WTC11 (cell line): ENCODE measurements around the gene EMD. TPM values are rescaled to one million over a fixed set of nuclear protein-coding genes. Genes with fewer than 3 reads are reported as not detected.

Experiments used
- total RNA-seq: library from RNA; stranded (reverse); gene quantifications from 3 replicates; pipeline ENCODE4 v1.2.3, GENCODE V29; 2021

The EMD gene
- total RNA-seq, 1 experiment from 2014 or later = 78.3 TPM

Other genes with a start within 250 kb of the EMD start
- gene OPN1LW, start 235.1 kb upstream of the EMD start, total RNA-seq = not detected in 3 replicates
- not detected in 3 replicates for gene OPN1MW, start 196.7 kb upstream of the EMD start, total RNA-seq
- not detected in 3 replicates for gene OPN1MW2, start 159.5 kb upstream of the EMD start, total RNA-seq
- not detected in 3 replicates for gene OPN1MW3, start 121.7 kb upstream of the EMD start, total RNA-seq
- not detected in 3 replicates for gene TEX28, start 84.2 kb upstream of the EMD start, total RNA-seq
- 0.46 to 0.53 TPM in 2 of 3 replicates, not detected in the other for gene TKTL1, start 83.5 kb upstream of the EMD start, total RNA-seq
- gene FLNA, start 4.7 kb upstream of the EMD start, total RNA-seq = 914 to 1,017 TPM (median 992 TPM) in 3 replicates
- gene RPL10, start 19.1 kb downstream of the EMD start, total RNA-seq = 2,241 to 2,474 TPM (median 2,438 TPM) in 3 replicates
- 16.2 to 21.6 TPM (median 21.2 TPM) in 3 replicates for gene DNASE1L1, start 30.0 kb downstream of the EMD start, total RNA-seq
- gene TAFAZZIN, start 32.2 kb downstream of the EMD start, total RNA-seq = 43.5 to 48.6 TPM (median 44.5 TPM) in 3 replicates
- gene ATP6AP1, start 49.4 kb downstream of the EMD start, total RNA-seq = 43.9 to 46.0 TPM (median 44.8 TPM) in 3 replicates
- gene GDI1, start 57.9 kb downstream of the EMD start, total RNA-seq = 106 to 108 TPM (median 108 TPM) in 3 replicates
- 50.2 to 51.8 TPM (median 51.1 TPM) in 3 replicates for gene FAM50A, start 64.8 kb downstream of the EMD start, total RNA-seq
- 26.6 to 33.1 TPM (median 31.4 TPM) in 3 replicates for gene PLXNA3, start 79.0 kb downstream of the EMD start, total RNA-seq
- gene LAGE3, start 100.0 kb downstream of the EMD start, total RNA-seq = 46.1 to 52.1 TPM (median 50.2 TPM) in 3 replicates
- gene UBL4A, start 107.3 kb downstream of the EMD start, total RNA-seq = 34.0 to 34.7 TPM (median 34.1 TPM) in 3 replicates
- 8.7 to 9.8 TPM (median 9.6 TPM) in 3 replicates for gene SLC10A3, start 111.3 kb downstream of the EMD start, total RNA-seq
- 23.5 to 26.5 TPM (median 25.0 TPM) in 3 replicates for gene FAM3A, start 136.9 kb downstream of the EMD start, total RNA-seq
- gene G6PD, start 167.6 kb downstream of the EMD start, total RNA-seq = 64.7 to 72.8 TPM (median 66.0 TPM) in 3 replicates
- gene IKBKG, start 168.3 kb downstream of the EMD start, total RNA-seq = 20.0 to 29.1 TPM (median 22.1 TPM) in 3 replicates
- gene CTAG1A, start 205.8 kb downstream of the EMD start, total RNA-seq = not detected in 3 replicates
- gene CTAG1B, start 240.0 kb downstream of the EMD start, total RNA-seq = not detected in 3 replicates